Measurements from ENCODE around the gene DHRS12. TPM values are rescaled to one million over a fixed set of nuclear protein-coding genes. Genes with fewer than 3 reads are reported as not detected.

Gene DHRS12
- polyA plus RNA-seq, 2 donors: 9.5 to 11.7 TPM

DNA sequence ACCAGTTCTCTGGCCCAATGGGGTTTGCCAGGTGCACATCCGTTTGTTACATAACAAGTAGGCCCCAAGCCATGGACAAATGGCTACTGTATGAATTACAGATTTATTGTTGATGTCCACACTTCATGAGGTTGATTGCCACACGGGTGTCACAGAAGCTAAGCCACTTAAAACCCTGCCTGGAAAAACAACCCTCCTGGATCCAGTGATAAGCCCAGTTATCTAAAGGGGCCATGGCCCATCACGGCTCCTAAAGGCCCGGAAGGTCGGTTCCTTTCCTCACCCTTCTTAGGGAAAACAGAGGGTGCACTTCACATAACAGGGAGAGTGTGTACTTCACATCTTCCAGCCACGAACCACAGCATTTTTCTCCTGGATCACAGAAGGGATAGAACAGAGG, 37.0 kb upstream of the DHRS12 start:
- no peak overlapping the region for H3K4me3 ChIP-seq (ENCODE audit: low read depth in 1 of 2, low read length in 2 of 2)
- no peaks in the 10 kb centered on the region for H3K4me1 ChIP-seq (ENCODE audit: control insufficient read depth in 2 of 2, insufficient read depth in 2 of 2, low read length in 1 of 2)
- 87 to 88% methylated on average over 6 of the region's 6 CpGs for WGBS, 2 donors
- H3K36me3 ChIP-seq (ENCODE audit: control insufficient read depth in 2 of 2, insufficient read depth in 2 of 2, low read length in 1 of 2): no peaks in the 10 kb centered on the region
- H3K27ac ChIP-seq (ENCODE audit: low read depth in 2 of 2, low read length in 1 of 2): no peak overlapping the region
- H3K9me3 ChIP-seq (ENCODE audit: control insufficient read depth in 2 of 2, insufficient read depth in 1 of 2, low read depth in 1 of 2, low read length in 1 of 2): peaks cover 0 to 2% of the 10 kb centered on the region in 2 donors
- no peaks in the 10 kb centered on the region for H3K27me3 ChIP-seq (ENCODE audit: control insufficient read depth in 1 of 2, insufficient read depth in 2 of 2, low read length in 2 of 2)

DNA sequence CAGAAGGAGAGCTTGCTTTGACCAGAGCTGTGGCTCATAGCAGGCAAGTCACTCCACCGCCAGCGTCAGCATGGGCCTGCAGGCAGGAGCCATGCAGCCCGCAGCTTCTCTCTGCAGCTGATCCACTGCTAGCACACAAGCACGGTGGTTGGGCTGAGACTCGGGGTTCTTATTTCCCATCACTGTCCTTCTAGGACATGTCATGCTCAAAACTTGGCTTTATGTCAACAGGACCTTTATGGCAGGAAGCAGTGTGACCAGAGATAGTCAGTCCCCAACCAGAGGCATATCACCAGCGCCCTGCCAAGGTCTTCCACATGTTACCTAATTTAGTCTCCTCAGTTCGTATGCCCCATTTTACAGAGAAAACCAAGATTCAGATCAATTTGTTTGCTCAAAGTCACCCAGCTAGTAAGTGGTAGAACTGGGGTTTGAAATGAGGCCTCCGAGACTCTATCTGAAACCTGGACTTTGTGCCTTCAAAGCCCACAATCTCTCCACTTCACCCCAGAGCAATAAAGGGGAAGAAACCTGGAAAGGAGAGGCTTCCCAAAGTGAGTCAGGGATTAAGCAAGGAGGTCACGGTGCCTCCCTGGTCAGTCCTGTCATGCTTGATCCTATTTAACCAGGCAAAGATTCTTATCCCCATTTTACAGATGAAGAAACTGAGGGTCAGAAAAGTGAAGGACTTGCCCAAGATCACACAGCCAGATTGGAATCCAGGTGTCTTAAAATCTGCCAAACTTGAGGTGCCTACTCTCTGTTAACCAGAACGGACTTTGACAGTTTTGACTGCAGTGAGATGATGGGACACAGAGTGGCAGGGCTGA, 36.0 kb upstream of the DHRS12 start:
- Histone ChIP-seq H3K27ac (ENCODE audit: low read depth in 2 of 2, low read length in 1 of 2) (no peak overlapping the region), H3K36me3 (ENCODE audit: control insufficient read depth in 2 of 2, insufficient read depth in 2 of 2, low read length in 1 of 2) (no peaks in the 10 kb centered on the region), H3K4me3 (ENCODE audit: low read depth in 1 of 2, low read length in 2 of 2) (no peak overlapping the region), H3K27me3 (ENCODE audit: control insufficient read depth in 1 of 2, insufficient read depth in 2 of 2, low read length in 2 of 2) (no peaks in the 10 kb centered on the region), H3K9me3 (ENCODE audit: control insufficient read depth in 2 of 2, insufficient read depth in 1 of 2, low read depth in 1 of 2, low read length in 1 of 2) (peaks cover 0 to 2% of the 10 kb centered on the region in 2 donors), H3K4me1 (ENCODE audit: control insufficient read depth in 2 of 2, insufficient read depth in 2 of 2, low read length in 1 of 2) (no peaks in the 10 kb centered on the region)
- WGBS, 2 donors: 84 to 87% methylated on average over 10 of the region's 10 CpGs

DNA sequence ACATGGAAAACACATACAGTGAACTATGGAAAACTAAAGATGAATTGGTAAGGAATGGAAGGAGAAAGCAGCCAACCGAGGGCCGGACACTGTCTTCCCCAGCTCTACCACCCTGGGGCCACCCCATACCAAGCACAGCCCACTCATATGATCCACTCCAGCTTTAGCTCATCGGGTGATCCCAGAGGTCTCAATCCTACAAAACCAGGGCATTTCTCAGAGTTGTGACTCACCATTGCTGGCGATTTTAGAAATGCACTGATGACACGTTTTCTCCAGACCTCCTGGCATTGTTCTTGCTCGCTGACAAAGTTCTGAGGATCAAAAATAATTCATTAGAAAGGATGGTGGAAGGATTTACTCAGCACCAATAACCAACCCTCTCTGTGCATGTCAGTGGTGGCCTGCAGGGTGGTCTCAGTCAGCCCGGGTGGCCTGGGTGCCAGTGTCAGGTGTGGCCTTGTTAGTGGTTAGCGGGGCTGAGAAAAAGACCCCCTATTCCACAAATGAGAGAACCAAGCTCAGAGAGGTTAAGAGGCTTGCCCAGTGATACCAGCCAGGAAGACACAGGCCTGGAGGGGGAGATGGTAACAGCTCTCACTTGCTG, 34.4 kb upstream of the DHRS12 start:
- H3K27me3 ChIP-seq (ENCODE audit: control insufficient read depth in 1 of 2, insufficient read depth in 2 of 2, low read length in 2 of 2): no peaks in the 10 kb centered on the region
- no peaks in the 10 kb centered on the region for H3K4me1 ChIP-seq (ENCODE audit: control insufficient read depth in 2 of 2, insufficient read depth in 2 of 2, low read length in 1 of 2)
- H3K36me3 ChIP-seq (ENCODE audit: control insufficient read depth in 2 of 2, insufficient read depth in 2 of 2, low read length in 1 of 2): no peaks in the 10 kb centered on the region
- no peak overlapping the region for H3K4me3 ChIP-seq (ENCODE audit: low read depth in 1 of 2, low read length in 2 of 2)
- H3K9me3 ChIP-seq (ENCODE audit: control insufficient read depth in 2 of 2, insufficient read depth in 1 of 2, low read depth in 1 of 2, low read length in 1 of 2): peaks cover 0 to 2% of the 10 kb centered on the region in 2 donors
- H3K27ac ChIP-seq (ENCODE audit: low read depth in 2 of 2, low read length in 1 of 2): no peak overlapping the region
- 81 to 87% methylated on average over 8 of the region's 8 CpGs for WGBS, 2 donors

DNA sequence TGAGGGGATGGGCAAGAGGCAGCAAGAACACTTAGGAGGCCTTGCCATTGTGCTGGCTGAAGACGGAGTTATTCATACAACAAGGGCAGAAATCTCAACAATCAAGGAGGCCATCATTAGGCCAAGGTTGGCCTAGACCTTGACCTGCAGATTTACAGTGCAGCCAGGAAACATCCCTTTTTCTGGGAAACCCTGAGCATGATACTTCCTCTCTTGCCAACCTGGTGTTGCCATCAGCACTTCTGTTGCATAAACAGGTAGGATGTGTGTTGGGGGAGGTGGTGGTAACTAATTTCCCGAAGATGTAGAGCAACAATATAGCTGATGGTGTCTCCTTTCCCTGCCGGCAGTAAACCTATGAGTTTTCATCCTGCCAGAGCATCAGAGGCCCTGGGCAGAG, 33.1 kb upstream of the DHRS12 start:
- Histone ChIP-seq H3K36me3 (ENCODE audit: control insufficient read depth in 2 of 2, insufficient read depth in 2 of 2, low read length in 1 of 2) (no peaks in the 10 kb centered on the region), H3K27ac (ENCODE audit: low read depth in 2 of 2, low read length in 1 of 2) (no peak overlapping the region), H3K4me3 (ENCODE audit: low read depth in 1 of 2, low read length in 2 of 2) (no peak overlapping the region), H3K4me1 (ENCODE audit: control insufficient read depth in 2 of 2, insufficient read depth in 2 of 2, low read length in 1 of 2) (no peaks in the 10 kb centered on the region), H3K9me3 (ENCODE audit: control insufficient read depth in 2 of 2, insufficient read depth in 1 of 2, low read depth in 1 of 2, low read length in 1 of 2) (peaks cover 0 to 2% of the 10 kb centered on the region in 2 donors), H3K27me3 (ENCODE audit: control insufficient read depth in 1 of 2, insufficient read depth in 2 of 2, low read length in 2 of 2) (no peaks in the 10 kb centered on the region)
- WGBS, 2 donors: 86 to 90% methylated on average over 3 of the region's 3 CpGs

DNA sequence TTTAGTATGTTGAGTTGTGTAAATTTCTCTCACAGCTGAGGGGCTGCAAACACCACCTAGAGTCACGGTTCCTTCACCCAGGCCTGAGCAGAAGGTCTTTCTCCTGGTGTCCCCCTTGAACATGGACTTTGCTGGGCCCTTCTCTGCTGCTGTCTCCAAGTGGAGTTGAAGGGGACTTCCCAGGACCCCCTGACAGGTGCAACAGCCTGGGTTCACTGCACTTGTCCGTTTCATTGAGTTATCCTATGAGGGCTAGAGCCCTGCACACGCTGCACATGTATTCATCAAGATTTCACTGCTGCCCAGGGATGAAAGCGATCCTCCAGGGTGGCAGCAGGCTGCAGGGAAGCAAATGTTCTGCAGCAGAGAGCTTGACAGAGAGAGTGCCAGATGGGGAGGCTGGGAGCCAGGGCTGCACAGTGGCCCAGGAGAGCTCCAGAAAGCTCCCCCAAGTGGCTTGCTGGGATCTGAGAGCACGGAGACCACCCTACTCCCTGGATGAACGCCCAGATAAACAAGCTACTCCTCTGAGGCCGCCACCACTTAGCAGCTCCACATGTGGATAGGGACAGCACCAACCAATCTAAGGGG, 30.7 kb upstream of the DHRS12 start:
- Histone ChIP-seq H3K9me3 (ENCODE audit: control insufficient read depth in 2 of 2, insufficient read depth in 1 of 2, low read depth in 1 of 2, low read length in 1 of 2) (peaks cover 0 to 2% of the 10 kb centered on the region in 2 donors), H3K27ac (ENCODE audit: low read depth in 2 of 2, low read length in 1 of 2) (no peak overlapping the region), H3K36me3 (ENCODE audit: control insufficient read depth in 2 of 2, insufficient read depth in 2 of 2, low read length in 1 of 2) (no peaks in the 10 kb centered on the region), H3K4me3 (ENCODE audit: low read depth in 1 of 2, low read length in 2 of 2) (no peak overlapping the region), H3K4me1 (ENCODE audit: control insufficient read depth in 2 of 2, insufficient read depth in 2 of 2, low read length in 1 of 2) (no peaks in the 10 kb centered on the region), H3K27me3 (ENCODE audit: control insufficient read depth in 1 of 2, insufficient read depth in 2 of 2, low read length in 2 of 2) (no peaks in the 10 kb centered on the region)
- 68 to 70% methylated on average over 7 of the region's 7 CpGs for WGBS, 2 donors

DNA sequence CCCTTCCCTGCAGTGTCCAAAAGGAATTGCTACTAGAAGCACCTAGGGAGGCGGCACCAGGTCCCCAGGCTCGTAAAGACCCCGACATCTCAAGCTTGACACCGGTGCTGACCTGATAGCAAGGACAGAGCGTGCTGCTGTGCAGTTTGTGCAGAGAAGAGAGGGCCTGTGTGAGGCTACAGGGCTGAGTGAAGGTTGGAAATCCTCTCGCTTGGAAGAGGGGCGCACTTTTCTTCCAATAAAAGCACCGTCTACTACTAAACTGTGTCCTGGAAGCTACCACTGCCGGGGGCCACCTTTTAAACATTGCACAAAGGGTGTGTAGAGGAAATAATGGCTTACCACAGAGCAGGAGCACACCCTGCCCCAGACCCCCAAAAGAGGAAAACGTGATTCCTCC, 30.0 kb upstream of the DHRS12 start:
- H3K4me3 ChIP-seq (ENCODE audit: low read depth in 1 of 2, low read length in 2 of 2): no peak overlapping the region
- H3K4me1 ChIP-seq (ENCODE audit: control insufficient read depth in 2 of 2, insufficient read depth in 2 of 2, low read length in 1 of 2): no peaks in the 10 kb centered on the region
- H3K9me3 ChIP-seq (ENCODE audit: control insufficient read depth in 2 of 2, insufficient read depth in 1 of 2, low read depth in 1 of 2, low read length in 1 of 2): peaks cover 0 to 2% of the 10 kb centered on the region in 2 donors
- H3K27ac ChIP-seq (ENCODE audit: low read depth in 2 of 2, low read length in 1 of 2): no peak overlapping the region
- WGBS, 2 donors: 82 to 84% methylated on average over 10 of the region's 10 CpGs
- H3K27me3 ChIP-seq (ENCODE audit: control insufficient read depth in 1 of 2, insufficient read depth in 2 of 2, low read length in 2 of 2): no peaks in the 10 kb centered on the region
- no peaks in the 10 kb centered on the region for H3K36me3 ChIP-seq (ENCODE audit: control insufficient read depth in 2 of 2, insufficient read depth in 2 of 2, low read length in 1 of 2)

DNA sequence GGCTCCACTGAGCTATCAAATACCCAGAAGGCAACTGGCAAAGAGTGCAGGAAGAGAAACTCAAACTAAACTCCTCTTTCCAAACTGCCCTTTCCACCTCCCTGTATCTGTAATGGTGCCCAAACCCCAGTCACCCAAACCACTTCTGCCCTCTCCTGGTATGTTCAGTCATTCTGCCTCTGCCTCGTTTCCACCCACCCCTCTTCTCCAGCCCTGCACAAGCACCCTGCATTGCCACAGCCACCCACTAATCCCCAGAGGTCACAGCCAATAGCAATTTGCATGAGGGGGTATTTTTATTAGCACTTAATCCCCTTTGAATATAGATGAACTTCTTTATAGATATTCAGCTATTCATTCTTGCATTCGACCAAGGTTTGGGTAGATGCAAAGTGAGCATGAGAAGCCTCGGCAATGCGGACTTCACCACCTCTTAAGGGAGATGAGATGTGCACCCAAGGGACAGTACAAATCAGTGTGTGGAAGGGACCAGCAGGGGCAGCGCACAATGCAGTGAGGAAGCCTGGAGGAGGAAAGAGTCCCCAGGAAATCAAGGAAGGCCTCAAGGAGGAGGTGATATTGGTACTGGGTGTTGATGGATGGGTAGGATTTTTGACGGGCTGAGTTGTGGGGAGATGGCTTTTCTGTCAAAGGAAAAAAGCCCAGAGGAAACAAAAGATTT, 28.6 kb upstream of the DHRS12 start:
- no peak overlapping the region for H3K27ac ChIP-seq (ENCODE audit: low read depth in 2 of 2, low read length in 1 of 2)
- H3K4me3 ChIP-seq (ENCODE audit: low read depth in 1 of 2, low read length in 2 of 2): no peak overlapping the region
- 69% methylated on average over 6 of the region's 6 CpGs for whole genome bisulfite sequencing, 2 donors
- H3K9me3 ChIP-seq (ENCODE audit: control insufficient read depth in 2 of 2, insufficient read depth in 1 of 2, low read depth in 1 of 2, low read length in 1 of 2): peaks cover 0 to 2% of the 10 kb centered on the region in 2 donors
- H3K27me3 ChIP-seq (ENCODE audit: control insufficient read depth in 1 of 2, insufficient read depth in 2 of 2, low read length in 2 of 2): no peaks in the 10 kb centered on the region
- H3K4me1 ChIP-seq (ENCODE audit: control insufficient read depth in 2 of 2, insufficient read depth in 2 of 2, low read length in 1 of 2): no peaks in the 10 kb centered on the region
- H3K36me3 ChIP-seq (ENCODE audit: control insufficient read depth in 2 of 2, insufficient read depth in 2 of 2, low read length in 1 of 2): no peaks in the 10 kb centered on the region

DNA sequence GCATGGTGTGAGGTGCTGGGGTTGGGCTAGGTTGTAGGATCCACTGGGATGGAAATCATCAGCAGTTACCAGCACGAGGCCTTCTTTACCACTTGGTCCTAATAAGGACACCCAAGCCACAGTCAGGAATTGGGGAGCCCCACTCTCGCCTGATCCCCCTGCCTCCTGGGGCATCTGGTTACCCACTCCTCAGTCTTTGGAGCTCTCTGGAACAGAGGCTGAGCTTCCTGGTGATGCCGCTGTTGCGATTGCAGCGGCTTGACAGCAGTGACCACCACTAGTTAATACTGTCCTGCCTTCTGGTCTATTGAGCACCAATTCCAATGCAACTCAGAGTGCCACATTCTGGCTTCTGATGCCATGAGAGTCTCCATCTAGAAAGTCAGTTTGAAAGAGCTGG, 27.6 kb upstream of the DHRS12 start:
- no peak overlapping the region for H3K27ac ChIP-seq (ENCODE audit: low read depth in 2 of 2, low read length in 1 of 2)
- H3K36me3 ChIP-seq (ENCODE audit: control insufficient read depth in 2 of 2, insufficient read depth in 2 of 2, low read length in 1 of 2): no peaks in the 10 kb centered on the region
- H3K4me1 ChIP-seq (ENCODE audit: control insufficient read depth in 2 of 2, insufficient read depth in 2 of 2, low read length in 1 of 2): no peaks in the 10 kb centered on the region
- H3K4me3 ChIP-seq (ENCODE audit: low read depth in 1 of 2, low read length in 2 of 2): no peak overlapping the region
- no peaks in the 10 kb centered on the region for H3K9me3 ChIP-seq (ENCODE audit: control insufficient read depth in 2 of 2, insufficient read depth in 1 of 2, low read depth in 1 of 2, low read length in 1 of 2)
- WGBS, 2 donors: 93 to 96% methylated on average over 5 of the region's 5 CpGs
- H3K27me3 ChIP-seq (ENCODE audit: control insufficient read depth in 1 of 2, insufficient read depth in 2 of 2, low read length in 2 of 2): no peaks in the 10 kb centered on the region

DNA sequence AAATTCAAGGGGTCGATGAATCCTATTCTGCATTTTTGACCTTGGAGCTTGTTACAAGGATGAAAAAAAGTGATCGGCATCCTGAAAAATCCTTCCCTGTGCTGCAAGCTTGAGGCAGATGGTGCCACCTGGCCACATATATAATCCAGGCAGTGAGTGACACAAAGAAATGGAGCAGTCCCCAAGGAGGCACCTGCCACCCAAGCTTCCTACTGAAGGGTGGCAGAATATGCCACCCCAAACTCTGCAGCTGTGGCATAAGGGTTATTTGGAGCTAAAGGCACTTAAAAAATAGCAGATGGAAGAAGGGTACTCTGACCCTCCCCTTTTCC, 25.6 kb upstream of the DHRS12 start:
- H3K27me3 ChIP-seq (ENCODE audit: control insufficient read depth in 1 of 2, insufficient read depth in 2 of 2, low read length in 2 of 2): no peaks in the 10 kb centered on the region
- no peak overlapping the region for H3K4me3 ChIP-seq (ENCODE audit: low read depth in 1 of 2, low read length in 2 of 2)
- H3K27ac ChIP-seq (ENCODE audit: low read depth in 2 of 2, low read length in 1 of 2): no peak overlapping the region
- no peaks in the 10 kb centered on the region for H3K4me1 ChIP-seq (ENCODE audit: control insufficient read depth in 2 of 2, insufficient read depth in 2 of 2, low read length in 1 of 2)
- no peaks in the 10 kb centered on the region for H3K9me3 ChIP-seq (ENCODE audit: control insufficient read depth in 2 of 2, insufficient read depth in 1 of 2, low read depth in 1 of 2, low read length in 1 of 2)
- no peaks in the 10 kb centered on the region for H3K36me3 ChIP-seq (ENCODE audit: control insufficient read depth in 2 of 2, insufficient read depth in 2 of 2, low read length in 1 of 2)
- 91 to 97% methylated on average over 2 of the region's 2 CpGs for WGBS, 2 donors
